ENCODE results near the gene IER3IP1. TPM values are rescaled to one million over a fixed set of nuclear protein-coding genes. Genes with fewer than 3 reads are reported as not detected.

Gene IER3IP1
- total and polyA plus RNA-seq, 2 donors (not counting 1 experiment from before 2014, with no cell fraction given): 2.4 to 8.7 TPM

DNA sequence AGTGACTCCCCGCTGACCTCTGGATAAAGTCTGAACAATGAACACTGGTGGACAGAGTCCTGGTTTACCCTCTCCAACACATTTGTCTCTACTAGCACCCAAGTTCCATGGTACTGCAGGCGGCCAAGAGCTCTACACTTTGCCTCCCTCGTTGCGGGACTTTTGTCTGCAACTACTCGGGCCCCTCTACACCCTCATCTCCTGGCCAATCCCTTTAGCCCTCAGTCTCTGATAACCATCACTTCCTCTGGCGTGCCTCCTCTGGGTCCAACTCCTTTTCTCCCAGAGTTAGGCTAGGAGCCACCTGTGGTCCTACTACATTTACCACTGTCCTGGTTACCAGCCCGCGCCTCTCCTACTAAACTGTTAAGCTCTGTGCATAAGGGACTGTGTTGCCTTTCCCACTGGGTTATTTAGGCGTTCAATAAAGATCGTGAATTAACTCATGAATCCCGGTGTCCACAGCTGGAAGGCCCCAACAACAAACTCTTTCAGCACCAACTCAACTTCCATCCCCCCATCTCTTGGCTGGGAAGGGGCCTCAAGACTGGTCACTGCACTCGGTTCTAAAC, 26.6 kb downstream of the IER3IP1 start:
- no peak for DNase-seq

GRCh38 chr18:47146206-47146605, 30.0 kb downstream of the IER3IP1 start:
- Histone ChIP-seq H3K4me3 (ENCODE audit: control extremely low read depth in 1 of 5, extremely low read depth in 1 of 5, insufficient read depth in 1 of 5, low read depth in 2 of 5, low read length in 4 of 5) (no peak overlapping the region), H2AFZ (ENCODE audit: insufficient read depth, low read depth, low read length, poor library complexity, severe bottlenecking) (no peak overlapping the region), H4K20me1 (ENCODE audit: control insufficient read depth, insufficient read depth, low read length, poor library complexity, severe bottlenecking) (peaks cover 28% of the 10 kb centered on the region), H3K9me3 (ENCODE audit: control extremely low read depth in 1 of 3, control insufficient read depth in 2 of 3, insufficient read depth in 1 of 3, low read length in 2 of 3) (peaks cover 0 to 4% (median 0%) of the 10 kb centered on the region in 3 donors), H3K79me2 (ENCODE audit: control insufficient read depth, insufficient read depth, low read length) (peaks cover 61% of the 10 kb centered on the region), H3K4me1 (ENCODE audit: control insufficient read depth in 2 of 2, insufficient read depth in 2 of 2, low read length in 2 of 2) (peaks cover 10 to 11% of the 10 kb centered on the region in 2 donors), H3K36me3 (replicated peaks in 1 of 2; ENCODE audit: control extremely low read depth in 1 of 2, control insufficient read depth in 1 of 2, extremely low read depth in 1 of 2, insufficient read depth in 2 of 2, low read length in 1 of 2) (no peaks in the 10 kb centered on the region), H3K27ac (ENCODE audit: low read length in 2 of 2) (no peak overlapping the region), H3K27me3 (replicated peaks in 1 of 4; ENCODE audit: control extremely low read depth in 1 of 4, control insufficient read depth in 3 of 4, insufficient read depth in 4 of 4, low read length in 3 of 4) (no peaks in the 10 kb centered on the region), H3K4me2 (replicated peaks; ENCODE audit: low read depth, low read length, poor library complexity, severe bottlenecking) (no peak overlapping the region), H3K9ac (ENCODE audit: low read length) (no peak overlapping the region)
- POLR2A ChIA-PET: no interaction called here
- Mint-ChIP-seq H3K27ac (no peak overlapping the region), H3K4me3 (no peak overlapping the region), H3K9me3 (ENCODE audit: insufficient read depth) (no peaks in the 10 kb centered on the region), H3K27me3 (no peaks in the 10 kb centered on the region), H3K4me1 (peaks cover 36% of the 10 kb centered on the region)
- CTCF ChIA-PET: no interaction called here
- no peak for TF ChIP-seq EZH2 (IDR thresholded peaks at IDR 0.05; ENCODE audit: borderline replicate concordance, insufficient read depth, low read depth, low read length, poor library complexity, severe bottlenecking)
- TF ChIP-seq, protein P1, sequence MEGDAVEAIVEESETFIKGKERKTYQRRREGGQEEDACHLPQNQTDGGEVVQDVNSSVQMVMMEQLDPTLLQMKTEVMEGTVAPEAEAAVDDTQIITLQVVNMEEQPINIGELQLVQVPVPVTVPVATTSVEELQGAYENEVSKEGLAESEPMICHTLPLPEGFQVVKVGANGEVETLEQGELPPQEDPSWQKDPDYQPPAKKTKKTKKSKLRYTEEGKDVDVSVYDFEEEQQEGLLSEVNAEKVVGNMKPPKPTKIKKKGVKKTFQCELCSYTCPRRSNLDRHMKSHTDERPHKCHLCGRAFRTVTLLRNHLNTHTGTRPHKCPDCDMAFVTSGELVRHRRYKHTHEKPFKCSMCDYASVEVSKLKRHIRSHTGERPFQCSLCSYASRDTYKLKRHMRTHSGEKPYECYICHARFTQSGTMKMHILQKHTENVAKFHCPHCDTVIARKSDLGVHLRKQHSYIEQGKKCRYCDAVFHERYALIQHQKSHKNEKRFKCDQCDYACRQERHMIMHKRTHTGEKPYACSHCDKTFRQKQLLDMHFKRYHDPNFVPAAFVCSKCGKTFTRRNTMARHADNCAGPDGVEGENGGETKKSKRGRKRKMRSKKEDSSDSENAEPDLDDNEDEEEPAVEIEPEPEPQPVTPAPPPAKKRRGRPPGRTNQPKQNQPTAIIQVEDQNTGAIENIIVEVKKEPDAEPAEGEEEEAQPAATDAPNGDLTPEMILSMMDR (IDR thresholded peaks at IDR 0.05): no peak
- no peak for ATAC-seq (ENCODE audit: low read depth)
- no CpG with 5 or more reads among the region's 3 CpGs for WGBS (ENCODE audit: insufficient coverage)
- no peak for DNase-seq
- intact Hi-C loops (cut with micrococcal nuclease): no loop called here

More for the DNA sequence above, 26.6 kb downstream of the IER3IP1 start:
- intact Hi-C loops (cut with micrococcal nuclease): loop anchor here (1.0 to 10.0 kb wide), 4 partner anchors 27 to 1045 kb away; partner anchors contain the start of genes HAUS1, IER3IP1, KATNAL2 and PIAS2
- Histone ChIP-seq H3K79me2 (ENCODE audit: control insufficient read depth, insufficient read depth, low read length) (peaks cover 50% of the 10 kb centered on the region), H3K27me3 (replicated peaks in 1 of 4; ENCODE audit: control extremely low read depth in 1 of 4, control insufficient read depth in 3 of 4, insufficient read depth in 4 of 4, low read length in 3 of 4) (no peaks in the 10 kb centered on the region), H3K9ac (ENCODE audit: low read length) (peak overlapping the region; percentile 85), H3K36me3 (replicated peaks in 1 of 2; ENCODE audit: control extremely low read depth in 1 of 2, control insufficient read depth in 1 of 2, extremely low read depth in 1 of 2, insufficient read depth in 2 of 2, low read length in 1 of 2) (peaks cover 0 to 6% of the 10 kb centered on the region in 2 experiments), H3K4me2 (replicated peaks; ENCODE audit: low read depth, low read length, poor library complexity, severe bottlenecking) (peak overlapping the region; percentile 83), H3K27ac (ENCODE audit: low read length in 2 of 2) (peak overlapping the region in 1 of 2 donors; percentile 89), H3K4me1 (ENCODE audit: control insufficient read depth in 2 of 2, insufficient read depth in 2 of 2, low read length in 2 of 2) (peaks cover 14 to 15% of the 10 kb centered on the region in 2 donors), H4K20me1 (ENCODE audit: control insufficient read depth, insufficient read depth, low read length, poor library complexity, severe bottlenecking) (peaks cover 12% of the 10 kb centered on the region), H3K4me3 (ENCODE audit: control extremely low read depth in 1 of 5, extremely low read depth in 1 of 5, insufficient read depth in 1 of 5, low read depth in 2 of 5, low read length in 4 of 5) (peak overlapping the region; percentile 73 to 97 (median 87)), H2AFZ (ENCODE audit: insufficient read depth, low read depth, low read length, poor library complexity, severe bottlenecking) (peak overlapping the region; percentile 98), H3K9me3 (ENCODE audit: control extremely low read depth in 1 of 3, control insufficient read depth in 2 of 3, insufficient read depth in 1 of 3, low read length in 2 of 3) (peaks cover 0 to 4% (median 0%) of the 10 kb centered on the region in 3 donors)
- Mint-ChIP-seq H3K27ac (peak overlapping the region; percentile 92), H3K4me1 (peaks cover 38% of the 10 kb centered on the region), H3K4me3 (peak overlapping the region; percentile 95), H3K27me3 (no peaks in the 10 kb centered on the region), H3K9me3 (ENCODE audit: insufficient read depth) (no peaks in the 10 kb centered on the region)
- CTCF ChIA-PET: interaction anchor here (0.6 to 1.7 kb wide), 2 partner anchors 22 to 55 kb away, joined by 3 to 5 read pairs; no protein-coding TSS in a partner anchor
- POLR2A ChIA-PET: interaction anchor here (1.1 to 1.2 kb wide), 2 partner anchors 27 to 232 kb away, joined by 3 to 5 read pairs; partner anchors contain the start of genes IER3IP1, KATNAL2 and PIAS2
- TF ChIP-seq EZH2 (IDR thresholded peaks at IDR 0.05; ENCODE audit: borderline replicate concordance, insufficient read depth, low read depth, low read length, poor library complexity, severe bottlenecking): no peak
- TF ChIP-seq, protein P1 (IDR thresholded peaks at IDR 0.05): no peak
- WGBS (ENCODE audit: insufficient coverage): 49% methylated on average over 12 of the region's 12 CpGs
- no peak for ATAC-seq (ENCODE audit: low read depth)
